HL-60 (cell line): ENCODE measurements around the gene RTF2.
"Not testable (repeated sequence)": the region's sequence is repeated elsewhere in the genome, so short reads cannot be mapped to it uniquely, and the experiment has no call there.

Experiments
- DNase-seq, 2 experiments: peaks; one replicate each; pipeline ENCODE4 v3.0.0-alpha.2; 2010 to 2020; ENCODE audit warnings: low read depth in 1 of 2, low spot score in 1 of 2
- H3K27ac ChIP-seq: fragments of 250-450 bp; sonication (Bioruptor Pico); replicated peaks from 2 replicates; pipeline ENCODE4 v1.5.1; 2020; ENCODE audit warnings: mild to moderate bottlenecking, moderate library complexity
- H3K27me3 ChIP-seq: fragments of 250-450 bp; sonication (Bioruptor Pico); 2 replicates; pipeline ENCODE4 v1.5.1; 2021; ENCODE audit warnings: mild to moderate bottlenecking, moderate library complexity; ENCODE audit not compliant: insufficient read depth, poor library complexity, severe bottlenecking
- H3K4me3 ChIP-seq: replicated peaks from 2 replicates; pipeline ENCODE4 v1.5.1; 2011; ENCODE audit warnings: mild to moderate bottlenecking, control low read depth, low read length; ENCODE audit not compliant: insufficient read depth
- GABPA ChIP-seq: IDR thresholded peaks from 2 replicates; pipeline ENCODE4 v1.6.1; 2012; ENCODE audit warnings: low read depth
- POLR2AphosphoS5 ChIP-seq: IDR thresholded peaks from 2 replicates; pipeline ENCODE4 v1.6.1; 2012; ENCODE audit warnings: low read depth
- SPI1 ChIP-seq: IDR thresholded peaks from 2 replicates; pipeline ENCODE4 v1.6.1; 2012; ENCODE audit warnings: low read depth, mild to moderate bottlenecking, borderline replicate concordance
- TF ChIP-seq, protein P1 (sequence below): IDR thresholded peaks from one replicate; pipeline ENCODE4 v1.5.1; 2011; ENCODE audit warnings: low read length, control low read depth, inconsistent platforms; ENCODE audit not compliant: insufficient read depth
- TF ChIP-seq, protein P2 (sequence below): IDR thresholded peaks from 2 replicates; pipeline ENCODE4 v1.6.1; 2012; ENCODE audit warnings: low read depth; ENCODE audit not compliant: insufficient replicate concordance

The RTF2 gene

DNA sequence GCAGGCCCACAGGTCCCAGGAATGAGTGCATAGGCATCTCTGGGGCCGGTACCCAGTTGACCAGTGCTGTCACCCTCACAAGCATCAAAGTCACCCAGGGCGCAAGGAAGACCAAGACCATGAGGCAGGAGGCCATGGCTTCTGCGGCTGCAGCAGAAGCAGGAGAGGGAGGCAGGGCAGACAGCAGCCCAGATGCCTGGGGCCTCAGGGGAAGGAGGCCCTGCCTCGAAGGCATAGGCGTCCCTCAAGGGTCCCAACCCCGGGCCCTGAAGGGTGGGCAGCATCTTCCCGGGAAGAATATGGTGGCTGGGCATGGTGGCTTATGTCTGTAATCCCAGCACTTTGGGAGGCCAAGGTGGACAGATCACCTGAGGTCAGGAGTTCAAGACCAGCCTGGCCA lies 59.1 kb downstream of the RTF2 start:
- Histone ChIP-seq H3K4me3 (no peak overlapping the region), H3K27ac (no peak overlapping the region), H3K27me3 (no peaks in the 10 kb centered on the region)
- TF ChIP-seq, protein P1, sequence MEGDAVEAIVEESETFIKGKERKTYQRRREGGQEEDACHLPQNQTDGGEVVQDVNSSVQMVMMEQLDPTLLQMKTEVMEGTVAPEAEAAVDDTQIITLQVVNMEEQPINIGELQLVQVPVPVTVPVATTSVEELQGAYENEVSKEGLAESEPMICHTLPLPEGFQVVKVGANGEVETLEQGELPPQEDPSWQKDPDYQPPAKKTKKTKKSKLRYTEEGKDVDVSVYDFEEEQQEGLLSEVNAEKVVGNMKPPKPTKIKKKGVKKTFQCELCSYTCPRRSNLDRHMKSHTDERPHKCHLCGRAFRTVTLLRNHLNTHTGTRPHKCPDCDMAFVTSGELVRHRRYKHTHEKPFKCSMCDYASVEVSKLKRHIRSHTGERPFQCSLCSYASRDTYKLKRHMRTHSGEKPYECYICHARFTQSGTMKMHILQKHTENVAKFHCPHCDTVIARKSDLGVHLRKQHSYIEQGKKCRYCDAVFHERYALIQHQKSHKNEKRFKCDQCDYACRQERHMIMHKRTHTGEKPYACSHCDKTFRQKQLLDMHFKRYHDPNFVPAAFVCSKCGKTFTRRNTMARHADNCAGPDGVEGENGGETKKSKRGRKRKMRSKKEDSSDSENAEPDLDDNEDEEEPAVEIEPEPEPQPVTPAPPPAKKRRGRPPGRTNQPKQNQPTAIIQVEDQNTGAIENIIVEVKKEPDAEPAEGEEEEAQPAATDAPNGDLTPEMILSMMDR: no peak
- TF ChIP-seq GABPA (no peak), POLR2AphosphoS5 (no peak), SPI1 (no peak)
- TF ChIP-seq, protein P2, sequence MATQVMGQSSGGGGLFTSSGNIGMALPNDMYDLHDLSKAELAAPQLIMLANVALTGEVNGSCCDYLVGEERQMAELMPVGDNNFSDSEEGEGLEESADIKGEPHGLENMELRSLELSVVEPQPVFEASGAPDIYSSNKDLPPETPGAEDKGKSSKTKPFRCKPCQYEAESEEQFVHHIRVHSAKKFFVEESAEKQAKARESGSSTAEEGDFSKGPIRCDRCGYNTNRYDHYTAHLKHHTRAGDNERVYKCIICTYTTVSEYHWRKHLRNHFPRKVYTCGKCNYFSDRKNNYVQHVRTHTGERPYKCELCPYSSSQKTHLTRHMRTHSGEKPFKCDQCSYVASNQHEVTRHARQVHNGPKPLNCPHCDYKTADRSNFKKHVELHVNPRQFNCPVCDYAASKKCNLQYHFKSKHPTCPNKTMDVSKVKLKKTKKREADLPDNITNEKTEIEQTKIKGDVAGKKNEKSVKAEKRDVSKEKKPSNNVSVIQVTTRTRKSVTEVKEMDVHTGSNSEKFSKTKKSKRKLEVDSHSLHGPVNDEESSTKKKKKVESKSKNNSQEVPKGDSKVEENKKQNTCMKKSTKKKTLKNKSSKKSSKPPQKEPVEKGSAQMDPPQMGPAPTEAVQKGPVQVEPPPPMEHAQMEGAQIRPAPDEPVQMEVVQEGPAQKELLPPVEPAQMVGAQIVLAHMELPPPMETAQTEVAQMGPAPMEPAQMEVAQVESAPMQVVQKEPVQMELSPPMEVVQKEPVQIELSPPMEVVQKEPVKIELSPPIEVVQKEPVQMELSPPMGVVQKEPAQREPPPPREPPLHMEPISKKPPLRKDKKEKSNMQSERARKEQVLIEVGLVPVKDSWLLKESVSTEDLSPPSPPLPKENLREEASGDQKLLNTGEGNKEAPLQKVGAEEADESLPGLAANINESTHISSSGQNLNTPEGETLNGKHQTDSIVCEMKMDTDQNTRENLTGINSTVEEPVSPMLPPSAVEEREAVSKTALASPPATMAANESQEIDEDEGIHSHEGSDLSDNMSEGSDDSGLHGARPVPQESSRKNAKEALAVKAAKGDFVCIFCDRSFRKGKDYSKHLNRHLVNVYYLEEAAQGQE: no peak
- DNase-seq: no peak

DNA sequence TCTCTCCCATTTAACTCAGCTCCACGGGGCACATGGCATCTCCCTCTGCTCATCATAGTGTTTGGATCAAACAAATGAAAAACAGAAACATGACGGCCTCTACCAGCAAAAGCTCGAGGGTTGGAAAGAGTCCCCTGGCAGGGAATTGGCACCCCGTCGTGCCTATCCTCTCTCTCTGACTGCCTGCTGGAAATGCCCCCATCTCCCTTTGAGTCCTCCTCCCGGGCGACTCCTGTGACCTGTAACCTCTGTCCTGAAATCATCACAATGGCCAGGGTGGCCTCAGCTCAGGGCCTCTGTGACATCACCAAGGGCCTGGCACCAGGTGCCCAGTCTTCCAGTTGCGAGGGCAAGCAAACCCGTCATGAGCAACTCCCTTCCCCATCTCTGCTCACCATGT lies 64.5 kb downstream of the RTF2 start, which contains the start of gene FAM209B:
TSS of gene FAM209B (plus strand) at position 301 of the 400 bp plus-strand sequence. CDS start at position 397, 96 bp downstream.
- H3K27ac ChIP-seq, DNase-seq, H3K27me3 ChIP-seq, H3K4me3 ChIP-seq: not testable (repeated sequence)

DNA sequence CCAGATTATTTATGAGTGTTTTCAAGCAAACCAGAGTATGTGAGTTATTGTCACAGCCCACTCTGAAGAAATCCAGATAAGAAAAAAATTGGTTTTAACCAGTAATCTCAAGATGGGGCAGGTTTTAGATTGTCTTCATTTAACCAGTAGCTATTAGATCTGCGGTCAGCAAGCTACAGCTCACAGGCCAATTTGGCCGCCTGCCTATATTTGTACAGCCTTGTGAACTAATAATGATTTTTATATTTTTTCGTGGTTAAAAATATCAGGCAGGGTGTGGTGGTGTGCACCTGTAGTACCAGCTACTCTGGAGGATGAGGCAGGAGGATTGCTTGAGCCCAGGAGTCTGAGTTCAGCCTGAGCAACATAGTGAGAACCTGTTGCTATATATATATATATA lies 69.6 kb downstream of the RTF2 start:
- no peaks in the 10 kb centered on the region for H3K27me3 ChIP-seq
- no peak overlapping the region for H3K4me3 ChIP-seq
- H3K27ac ChIP-seq: no peak overlapping the region
- DNase-seq: no peak
- TF ChIP-seq SPI1 (no peak), POLR2AphosphoS5 (no peak), GABPA (no peak)
- TF ChIP-seq, protein P1: no peak
- TF ChIP-seq, protein P2: no peak

DNA sequence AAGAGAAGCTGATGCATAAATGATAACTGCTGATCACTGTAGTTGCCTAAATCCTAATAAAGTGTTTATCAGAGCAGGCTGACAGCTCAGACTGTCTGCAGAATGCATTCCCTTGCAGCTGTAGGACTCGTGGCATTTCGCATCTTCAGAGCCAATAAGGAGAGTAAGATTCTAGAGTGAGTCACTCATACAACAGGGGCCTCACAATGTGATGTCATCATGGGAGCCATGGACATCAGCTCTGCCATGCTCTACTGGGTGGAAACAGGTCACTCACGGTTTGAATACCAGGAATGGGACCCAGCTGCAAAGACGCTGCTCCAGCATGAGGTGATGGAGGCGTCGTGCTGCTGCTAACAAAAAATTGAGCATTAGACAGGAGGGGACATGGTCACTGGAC lies 72.0 kb downstream of the RTF2 start:
- Histone ChIP-seq H3K27me3 (no peaks in the 10 kb centered on the region), H3K27ac (no peak overlapping the region), H3K4me3 (no peak overlapping the region)
- TF ChIP-seq, protein P2: no peak
- TF ChIP-seq GABPA (no peak), SPI1 (no peak), POLR2AphosphoS5 (no peak)
- TF ChIP-seq, protein P1: no peak
- no peak for DNase-seq
